Sigmoid colon (tissue), 7 donors: Measurements from ENCODE around the gene ZBTB9. TPM values are rescaled to one million over a fixed set of nuclear protein-coding genes. Genes with fewer than 3 reads are reported as not detected.

ENCODE experiments used
- DNase-seq: peaks from one replicate; pipeline ENCODE4 v3.0.0-alpha.2; 2019
- H3K27ac ChIP-seq, 4 donors: fragments of 200-600 bp; sonication (generic); one replicate each; pipeline ENCODE4 v1.5.1; 2016 to 2019; ENCODE audit warnings: mild to moderate bottlenecking in 1 of 4
- H3K27me3 ChIP-seq, 3 donors: fragments of 200-600 bp; sonication (generic); one replicate each; pipeline ENCODE4 v1.5.1; 2019; ENCODE audit warnings: mild to moderate bottlenecking in 1 of 3
- H3K36me3 ChIP-seq, 4 donors: fragments of 200-600 bp; sonication (generic); one replicate each; pipeline ENCODE4 v1.5.1; 2016 to 2019
- H3K4me1 ChIP-seq, 4 donors: fragments of 200-600 bp; sonication (generic); one replicate each; pipeline ENCODE4 v1.5.1; 2017 to 2019
- H3K4me3 ChIP-seq, 4 donors: fragments of 200-600 bp; sonication (generic); one replicate each; pipeline ENCODE4 v1.5.1; 2017 to 2019; ENCODE audit warnings: mild to moderate bottlenecking in 2 of 4, moderate library complexity in 1 of 4
- H3K9me3 ChIP-seq, 4 donors: fragments of 200-600 bp in 3 of 4; sonication (generic) in 3 of 4; one replicate each; pipeline versions ENCODE4 v1.5.1 to v1.6.1; 2013 to 2019
- EP300 ChIP-seq, 4 donors: sonication (generic); formaldehyde crosslinking; IDR thresholded peaks; one replicate each; pipeline ENCODE4 v1.6.1; 2017; ENCODE audit warnings: antibody characterized with exemption in 4 of 4
- POLR2A ChIP-seq, 2 donors: fragments of 450-650 bp; IDR thresholded peaks; one replicate each; pipeline ENCODE4 v1.6.1; 2016; ENCODE audit warnings: antibody characterized with exemption in 2 of 2, mild to moderate bottlenecking in 2 of 2, moderate library complexity in 2 of 2
- POLR2AphosphoS5 ChIP-seq, 4 donors: sonication (generic); formaldehyde crosslinking; IDR thresholded peaks; one replicate each; pipeline ENCODE4 v1.6.1; 2017; ENCODE audit warnings: antibody characterized with exemption in 4 of 4
- WGBS, 2 donors: extraction: QIAGEN DNeasy Blood & Tissue Kit; methylation state at CpG; one replicate each; pipeline ENCODE4 v1.1.7; 2013; 5-methylcytosine and 5-hydroxymethylcytosine counted together
- intact Hi-C: fragments of 100-400 bp; cut with DNase I; formaldehyde crosslinking; loops from one replicate; pipeline ENCODE4 v1.15.1; 2023
- polyA plus RNA-seq, 3 donors: library from polyadenylated mRNA; stranded (reverse); fragments of 200-250 nt; gene quantifications; one replicate each; pipeline ENCODE4 v1.2.3, GENCODE V29; 2013
- total RNA-seq, 4 donors: library from RNA; depleted of rRNA; stranded (reverse); fragments of >200 nt; gene quantifications; one replicate each; pipeline ENCODE4 v1.1.0, GENCODE V29; 2016
- TF ChIP-seq, protein P1 (sequence below), 4 experiments: fragments of 450-650 bp in 3 of 4; fragments of 200-600 bp in 1 of 4; IDR thresholded peaks; one replicate each; pipeline ENCODE4 v1.5.1; 2016 to 2019; ENCODE audit warnings: antibody characterized with exemption in 4 of 4, mild to moderate bottlenecking in 3 of 4, moderate library complexity in 2 of 4
- donor health status: healthy with polysubstance abuse.
- donor health status: Bipolar disorder and iron deficiency.
- donor health status: healthy.

ZBTB9 gene
- total and polyA plus RNA-seq, 7 donors: 0.60 to 4.2 (median 1.5) TPM

DNA sequence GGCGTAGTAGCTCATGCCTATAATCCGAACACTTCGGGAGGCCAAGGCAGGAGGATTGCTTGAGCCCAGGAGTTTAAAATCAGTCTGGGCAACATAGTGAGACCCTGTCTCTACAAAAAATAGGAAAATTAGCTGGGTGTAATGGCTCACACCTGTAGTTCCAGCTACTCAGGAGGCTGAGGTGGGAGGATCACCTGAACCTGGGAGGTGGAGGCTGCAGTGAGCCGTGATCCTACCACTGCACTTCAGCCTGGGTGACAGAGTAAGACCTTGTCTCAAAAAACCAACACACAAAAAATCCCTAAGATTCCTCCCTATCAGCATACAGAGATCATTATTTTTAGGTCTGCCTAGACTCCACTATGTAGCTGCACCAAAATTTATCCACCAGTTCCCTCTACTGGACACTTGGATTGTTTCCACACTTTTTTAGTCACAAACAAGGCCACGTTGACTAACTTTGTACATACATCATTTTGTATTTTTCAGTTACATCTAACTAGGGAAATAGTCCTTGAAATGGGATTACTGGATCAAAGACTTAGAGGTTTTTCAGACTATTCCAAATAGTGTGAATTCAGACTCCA, 47.2 kb upstream of the ZBTB9 start:
- WGBS, 2 donors: 84 to 87% methylated on average over 5 of the region's 5 CpGs
- DNase-seq: no peak
- peaks cover 0 to 3% (median 1%) of the 10 kb centered on the region in 4 donors for H3K36me3 ChIP-seq
- peaks cover 0 to 16% (median 14%) of the 10 kb centered on the region in 4 donors for H3K4me1 ChIP-seq
- TF ChIP-seq, protein P1, sequence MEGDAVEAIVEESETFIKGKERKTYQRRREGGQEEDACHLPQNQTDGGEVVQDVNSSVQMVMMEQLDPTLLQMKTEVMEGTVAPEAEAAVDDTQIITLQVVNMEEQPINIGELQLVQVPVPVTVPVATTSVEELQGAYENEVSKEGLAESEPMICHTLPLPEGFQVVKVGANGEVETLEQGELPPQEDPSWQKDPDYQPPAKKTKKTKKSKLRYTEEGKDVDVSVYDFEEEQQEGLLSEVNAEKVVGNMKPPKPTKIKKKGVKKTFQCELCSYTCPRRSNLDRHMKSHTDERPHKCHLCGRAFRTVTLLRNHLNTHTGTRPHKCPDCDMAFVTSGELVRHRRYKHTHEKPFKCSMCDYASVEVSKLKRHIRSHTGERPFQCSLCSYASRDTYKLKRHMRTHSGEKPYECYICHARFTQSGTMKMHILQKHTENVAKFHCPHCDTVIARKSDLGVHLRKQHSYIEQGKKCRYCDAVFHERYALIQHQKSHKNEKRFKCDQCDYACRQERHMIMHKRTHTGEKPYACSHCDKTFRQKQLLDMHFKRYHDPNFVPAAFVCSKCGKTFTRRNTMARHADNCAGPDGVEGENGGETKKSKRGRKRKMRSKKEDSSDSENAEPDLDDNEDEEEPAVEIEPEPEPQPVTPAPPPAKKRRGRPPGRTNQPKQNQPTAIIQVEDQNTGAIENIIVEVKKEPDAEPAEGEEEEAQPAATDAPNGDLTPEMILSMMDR (IDR thresholded peaks at IDR 0.05): no peak
- TF ChIP-seq EP300 (IDR thresholded peaks at IDR 0.05): no peak
- no peak for TF ChIP-seq POLR2A (IDR thresholded peaks at IDR 0.05)
- intact Hi-C loops: no loop called here
- H3K4me3 ChIP-seq: no peak overlapping the region
- H3K27me3 ChIP-seq: no peaks in the 10 kb centered on the region
- no peak overlapping the region for H3K27ac ChIP-seq
- no peaks in the 10 kb centered on the region for H3K9me3 ChIP-seq

DNA sequence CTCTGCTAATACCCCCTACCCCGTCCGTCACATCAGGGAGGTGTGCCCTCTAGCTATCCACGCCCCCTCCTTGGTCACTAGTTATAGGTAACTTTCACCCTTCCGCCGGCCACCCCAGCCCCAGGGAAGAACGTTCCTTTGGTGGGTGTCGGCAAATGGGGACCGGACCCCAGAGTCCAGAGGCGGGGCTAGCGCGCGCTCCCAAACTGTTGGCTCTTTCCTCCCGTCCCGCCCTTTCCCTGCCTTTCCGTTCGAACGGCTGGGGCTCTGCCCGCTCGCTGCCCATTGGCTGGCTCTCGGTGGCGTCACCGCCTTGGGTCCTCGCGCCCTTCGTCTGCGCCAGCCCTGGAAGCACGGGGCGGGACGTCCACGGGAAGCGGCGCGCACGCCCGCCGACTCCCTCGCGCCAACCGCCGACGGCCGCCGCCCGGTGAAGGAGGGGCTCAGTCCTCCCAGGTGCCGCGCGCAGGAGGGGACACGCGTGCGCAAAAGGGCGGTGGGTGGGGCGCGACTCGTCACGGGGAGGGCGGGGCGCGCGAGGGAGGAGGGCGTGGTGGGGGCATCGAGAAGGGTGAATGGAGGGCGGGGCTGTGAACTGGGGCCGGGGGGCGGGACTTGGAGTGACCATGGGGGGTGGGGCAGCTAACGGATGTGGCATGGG, 44.2 kb upstream of the ZBTB9 start:
- intact Hi-C loops: loop anchor here (10.0 kb wide), 1 partner anchor 1215 kb away; the partner anchor contains the start of genes GPSM3 and PBX2
- peaks cover 0 to 38% (median 23%) of the 10 kb centered on the region in 4 donors for H3K4me1 ChIP-seq
- H3K27me3 ChIP-seq: no peaks in the 10 kb centered on the region
- WGBS, 2 donors: 1% methylated on average over 64 to 65 of the region's 65 CpGs
- peak; percentile 99 for DNase-seq
- no peaks in the 10 kb centered on the region for H3K9me3 ChIP-seq
- peak overlapping the region; percentile 86 to 99 (median 90) for H3K4me3 ChIP-seq
- H3K27ac ChIP-seq: peak overlapping the region; percentile 93 to 100 (median 98)
- TF ChIP-seq, protein P1 (IDR thresholded peaks at IDR 0.05): no peak
- TF ChIP-seq EP300 (IDR thresholded peaks at IDR 0.05) (peak in 1 of 4 donors; percentile 56), POLR2A (IDR thresholded peaks at IDR 0.05) (peak in 1 of 2 donors; percentile 71), POLR2AphosphoS5 (IDR thresholded peaks at IDR 0.05) (peak; percentile 69 to 83 (median 78))
- H3K36me3 ChIP-seq: peaks cover 12 to 32% (median 27%) of the 10 kb centered on the region in 4 donors

DNA sequence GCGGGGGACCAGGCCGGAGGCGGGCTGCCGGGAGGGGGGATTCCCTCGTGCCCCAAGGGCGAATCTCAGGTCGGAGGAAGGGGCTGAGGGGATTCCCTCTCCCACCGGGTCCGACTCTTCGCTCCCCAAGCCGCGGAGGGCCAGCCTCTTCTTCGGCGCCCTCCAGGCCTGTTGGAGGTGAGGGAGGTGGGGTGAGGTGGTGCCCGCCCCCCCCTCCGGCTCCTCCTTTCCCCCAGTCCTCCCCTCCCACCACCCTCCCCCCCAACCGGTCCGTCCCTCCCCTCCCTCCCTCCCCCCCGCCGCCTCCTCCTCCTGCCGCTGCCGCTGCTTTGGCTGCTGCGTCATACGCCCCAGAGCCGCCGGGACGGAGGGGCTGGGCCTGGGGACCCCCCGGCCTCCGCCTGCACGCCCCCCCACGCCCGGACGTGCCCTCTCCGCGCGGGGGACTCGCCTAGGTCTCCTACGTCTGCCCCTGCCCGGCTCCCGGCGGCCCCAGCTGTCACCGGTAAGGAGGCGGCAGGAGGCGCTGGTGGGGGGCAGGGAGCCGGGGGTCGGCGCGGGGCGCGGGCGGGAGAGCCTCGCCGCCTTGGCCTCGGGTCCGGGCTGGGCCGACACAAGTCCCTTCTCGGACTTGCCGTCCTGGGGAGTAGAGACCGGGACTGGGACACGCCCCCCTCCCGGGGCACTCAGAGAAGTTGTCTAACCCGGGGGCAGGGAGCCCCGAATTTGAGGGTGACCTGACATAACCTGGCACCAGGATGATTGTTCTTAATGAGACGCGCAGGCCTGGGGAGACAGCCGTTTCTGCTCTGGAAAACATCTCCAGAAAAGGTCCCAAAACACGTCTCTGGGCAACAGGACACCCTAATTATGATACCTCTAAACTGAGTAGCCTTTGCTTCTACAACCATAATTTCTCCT, 43.4 kb upstream of the ZBTB9 start, which contains the start of gene PHF1:
Gene PHF1, plus strand, starts transcription at position 304 of the 921 bp plus-strand sequence. CDS start 1,250 bp downstream, outside the sequence.
- TF ChIP-seq POLR2A (IDR thresholded peaks at IDR 0.05): peak; percentile 13 to 28
- peak; percentile 64 to 87 (median 76) for TF ChIP-seq POLR2AphosphoS5 (IDR thresholded peaks at IDR 0.05)
- TF ChIP-seq EP300 (IDR thresholded peaks at IDR 0.05): no peak
- H3K4me1 ChIP-seq: peaks cover 0 to 41% (median 27%) of the 10 kb centered on the region in 4 donors
- 1% methylated on average over 66 to 67 of the region's 67 CpGs for WGBS, 2 donors
- peaks cover 12 to 40% (median 29%) of the 10 kb centered on the region in 4 donors for H3K36me3 ChIP-seq
- peak within 1 kb of the TSS; percentile 86 to 99 (median 90) for H3K4me3 ChIP-seq
- H3K27me3 ChIP-seq: no peaks in the 10 kb centered on the region
- intact Hi-C loops: loop anchor here (10.0 kb wide), 1 partner anchor 1216 kb away; the partner anchor contains the start of genes GPSM3 and PBX2
- H3K9me3 ChIP-seq: no peaks in the 10 kb centered on the region
- DNase-seq: no peak
- H3K27ac ChIP-seq: peak within 1 kb of the TSS; percentile 93 to 100 (median 98)

DNA sequence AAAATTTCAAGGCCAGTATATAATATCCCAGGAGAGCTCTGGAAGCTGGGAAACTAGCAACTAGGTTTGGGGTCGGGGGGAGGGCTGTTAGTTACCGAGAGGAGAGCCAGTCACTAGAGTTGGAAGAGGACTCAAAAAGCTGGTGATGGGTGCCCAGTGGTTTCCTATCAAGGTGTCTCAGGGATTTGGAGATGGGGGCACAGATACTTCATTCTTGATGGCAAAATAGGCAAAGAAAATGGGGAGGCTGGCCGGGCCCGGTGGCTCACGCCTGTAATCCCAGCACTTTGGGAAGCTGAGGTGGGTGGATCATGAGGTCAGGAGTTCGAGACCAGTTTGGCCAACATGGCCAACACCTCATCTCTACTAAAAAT, 42.8 kb upstream of the ZBTB9 start:
- 68 to 72% methylated on average over 6 of the region's 6 CpGs for WGBS, 2 donors
- intact Hi-C loops: loop anchor here (10.0 kb wide), 1 partner anchor 1217 kb away; the partner anchor contains the start of genes GPSM3 and PBX2
- Histone ChIP-seq H3K27ac (peak overlapping the region; percentile 93 to 100 (median 98)), H3K4me1 (peaks cover 0 to 47% (median 34%) of the 10 kb centered on the region in 4 donors), H3K4me3 (peak overlapping the region; percentile 86 to 99 (median 90)), H3K36me3 (peaks cover 12 to 46% (median 29%) of the 10 kb centered on the region in 4 donors), H3K27me3 (no peaks in the 10 kb centered on the region), H3K9me3 (no peaks in the 10 kb centered on the region)
- TF ChIP-seq POLR2AphosphoS5 (IDR thresholded peaks at IDR 0.05) (no peak), POLR2A (IDR thresholded peaks at IDR 0.05) (no peak), EP300 (IDR thresholded peaks at IDR 0.05) (no peak)
- TF ChIP-seq, protein P1 (IDR thresholded peaks at IDR 0.05): no peak
- DNase-seq: no peak
